ENCODE measurements around the gene RCCD1.
"Not testable (repeated sequence)": the region's sequence is repeated elsewhere in the genome, so short reads cannot be mapped to it uniquely, and the experiment has no call there.

Gene RCCD1

DNA sequence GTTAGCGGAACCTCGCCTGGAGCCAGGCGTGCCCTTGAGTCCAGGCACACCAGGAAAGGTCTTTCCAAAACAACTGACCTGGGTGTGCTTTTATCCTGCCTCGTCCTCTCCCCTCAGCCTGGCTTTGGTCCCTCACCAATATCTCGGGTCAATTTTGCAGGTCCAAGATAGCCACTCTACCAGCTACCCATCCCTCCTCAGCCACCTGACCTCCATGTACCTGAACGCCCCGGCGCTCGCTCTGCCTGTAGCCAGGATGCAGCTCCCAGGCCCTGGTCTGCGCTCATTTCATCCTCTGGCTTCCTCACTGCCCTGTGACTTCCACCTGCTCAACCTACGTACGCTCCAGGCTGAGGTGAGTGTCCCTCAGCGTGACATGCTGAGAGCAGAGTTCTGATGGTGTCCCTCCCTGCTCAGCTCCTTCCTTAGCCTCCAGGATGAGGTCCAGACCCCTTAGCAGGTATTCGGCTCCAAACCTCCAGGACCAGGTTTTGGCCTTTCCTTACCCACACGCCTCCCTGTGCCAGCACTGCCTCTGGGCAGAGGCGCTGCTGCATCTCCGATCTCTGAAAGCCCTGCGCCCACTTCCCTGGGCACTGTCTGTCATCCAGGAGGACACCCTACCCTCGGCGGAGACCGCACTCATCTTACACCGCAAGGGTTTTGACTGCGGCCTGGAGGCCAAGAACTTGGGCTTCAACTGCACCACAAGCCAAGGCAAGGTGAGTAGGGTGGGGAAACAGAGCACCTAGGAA, 36.5 kb upstream of the RCCD1 start:
- DNase-seq (ENCODE audit: low spot score): no peak

DNA sequence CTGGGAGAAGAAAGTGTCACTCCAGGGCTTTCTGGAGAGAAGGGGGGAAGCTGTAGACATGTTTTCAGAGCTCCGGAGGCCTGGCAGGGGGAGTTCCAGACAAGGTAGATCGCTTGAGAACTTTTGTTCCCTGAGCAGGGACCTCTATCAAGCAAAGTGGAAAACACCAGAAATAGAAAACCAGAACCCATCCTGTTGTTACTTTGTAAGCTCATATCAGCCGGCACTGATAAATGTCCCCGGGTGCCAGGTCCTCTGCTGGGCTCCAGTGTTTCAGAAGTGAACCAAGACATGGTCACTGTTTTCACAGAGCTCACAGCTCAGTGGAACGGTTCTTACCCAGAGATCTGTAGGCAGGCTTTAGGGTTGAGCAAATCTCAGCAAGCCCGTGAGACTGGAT, 35.8 kb upstream of the RCCD1 start:
- DNase-seq (ENCODE audit: low spot score): no peak

DNA sequence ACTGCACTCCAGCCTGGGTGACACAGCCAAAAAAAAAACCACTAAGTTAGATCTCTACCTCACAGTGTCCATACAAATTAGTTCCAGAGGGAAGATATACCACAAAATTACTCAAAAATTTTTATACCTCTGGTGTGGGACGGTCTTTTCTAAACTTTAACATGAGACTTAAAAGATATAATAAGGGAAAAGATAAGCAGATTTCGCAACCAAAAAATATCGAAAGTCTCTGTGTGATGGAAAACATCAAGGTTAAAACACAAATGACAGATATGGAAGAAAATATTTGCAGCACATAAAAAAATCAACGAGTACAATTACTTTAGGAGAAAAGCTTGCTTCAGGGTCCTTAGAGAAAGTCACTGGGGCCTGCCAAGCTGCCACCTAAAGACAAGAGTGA, 32.8 kb upstream of the RCCD1 start:
- no peak for DNase-seq (ENCODE audit: low spot score)

DNA sequence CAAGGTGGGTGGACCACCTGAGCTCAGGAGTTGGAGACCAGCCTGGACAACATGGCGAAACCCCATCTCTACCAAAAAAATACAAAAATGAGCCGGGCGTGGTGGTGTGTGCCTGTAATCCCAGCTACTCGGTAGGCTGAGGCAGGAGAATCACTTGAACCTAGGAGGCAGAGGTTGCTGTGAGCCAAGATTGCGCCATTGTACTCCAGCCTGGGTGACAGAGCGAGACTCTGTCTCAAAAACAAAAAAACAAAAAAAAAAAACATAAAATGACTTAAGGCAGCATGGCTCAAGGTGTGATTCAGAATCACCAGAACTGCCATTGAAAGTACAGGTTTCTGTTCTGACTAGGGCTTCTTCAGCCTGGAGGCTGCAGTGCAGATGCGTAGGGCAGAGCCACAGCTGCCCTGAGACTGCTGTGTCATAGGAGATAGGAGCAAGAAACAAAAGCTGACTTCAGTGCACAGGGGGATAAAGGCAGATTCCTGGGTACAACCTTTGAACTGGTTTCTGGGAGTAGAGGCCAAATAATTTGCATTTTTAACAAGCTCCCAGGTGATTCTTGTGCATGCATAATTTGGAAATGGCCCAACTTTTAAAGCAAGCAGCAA, 31.9 kb upstream of the RCCD1 start:
- not testable (repeated sequence) for DNase-seq (ENCODE audit: low spot score)

DNA sequence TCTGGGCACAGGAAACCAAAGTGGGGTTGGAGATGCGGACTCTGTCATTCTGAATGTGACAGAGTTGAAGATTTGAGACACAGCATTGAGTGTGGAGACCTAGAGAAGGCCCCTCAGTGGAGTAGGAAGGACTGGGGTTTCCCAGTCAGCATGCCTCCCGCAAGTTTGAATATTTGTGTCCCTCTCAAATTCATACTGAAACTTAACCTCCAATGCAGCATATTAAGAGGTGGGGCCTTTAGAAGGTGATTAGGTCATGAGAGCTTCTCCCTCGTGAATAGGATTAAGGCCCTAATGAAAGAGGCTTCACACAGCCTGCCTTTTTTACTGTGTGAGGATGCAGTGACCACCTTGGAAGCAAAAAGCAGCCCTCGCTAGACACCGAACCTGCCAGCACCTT, 30.3 kb upstream of the RCCD1 start:
- no peak for DNase-seq (ENCODE audit: low spot score)

DNA sequence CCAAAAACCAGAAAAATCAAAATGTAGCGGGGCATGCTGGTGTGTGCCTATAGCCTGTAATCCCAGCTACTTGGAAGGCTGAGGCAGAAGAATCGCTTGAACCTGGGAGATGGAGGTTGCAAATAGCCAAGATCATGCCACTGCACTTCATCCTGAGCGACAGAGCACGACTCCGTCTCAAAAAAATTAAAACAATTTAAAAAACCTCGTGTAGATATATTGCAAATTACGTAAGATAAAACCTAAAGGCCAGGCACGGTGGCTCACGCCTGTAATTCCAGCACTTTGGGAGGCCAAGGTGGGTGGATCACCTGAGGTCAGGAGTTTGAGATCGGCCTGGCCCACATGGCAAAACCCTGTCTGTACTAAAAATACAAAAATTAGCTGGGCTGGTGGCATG, 27.9 kb upstream of the RCCD1 start:
- not testable (repeated sequence) for DNase-seq (ENCODE audit: low spot score)

DNA sequence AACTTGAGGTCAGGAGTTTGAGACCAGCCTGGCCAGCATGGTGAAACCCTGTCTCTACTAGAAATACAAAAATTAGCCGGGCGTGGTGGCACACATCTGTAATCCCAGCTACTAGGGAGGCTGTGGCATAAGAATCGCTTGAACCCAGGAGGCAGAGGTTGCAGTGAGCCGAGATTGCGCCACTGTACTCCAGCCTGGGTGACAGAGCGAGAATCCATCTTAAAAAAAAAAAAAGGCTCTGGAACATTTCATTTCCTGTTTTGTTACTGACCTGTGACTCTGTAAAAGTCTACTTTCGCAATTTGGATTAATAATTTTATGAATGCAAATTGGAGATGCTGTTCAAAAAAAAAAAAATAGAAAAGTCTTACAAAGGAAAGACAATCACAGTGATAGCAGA, 26.6 kb upstream of the RCCD1 start:
- DNase-seq (ENCODE audit: low spot score): not testable (repeated sequence)

DNA sequence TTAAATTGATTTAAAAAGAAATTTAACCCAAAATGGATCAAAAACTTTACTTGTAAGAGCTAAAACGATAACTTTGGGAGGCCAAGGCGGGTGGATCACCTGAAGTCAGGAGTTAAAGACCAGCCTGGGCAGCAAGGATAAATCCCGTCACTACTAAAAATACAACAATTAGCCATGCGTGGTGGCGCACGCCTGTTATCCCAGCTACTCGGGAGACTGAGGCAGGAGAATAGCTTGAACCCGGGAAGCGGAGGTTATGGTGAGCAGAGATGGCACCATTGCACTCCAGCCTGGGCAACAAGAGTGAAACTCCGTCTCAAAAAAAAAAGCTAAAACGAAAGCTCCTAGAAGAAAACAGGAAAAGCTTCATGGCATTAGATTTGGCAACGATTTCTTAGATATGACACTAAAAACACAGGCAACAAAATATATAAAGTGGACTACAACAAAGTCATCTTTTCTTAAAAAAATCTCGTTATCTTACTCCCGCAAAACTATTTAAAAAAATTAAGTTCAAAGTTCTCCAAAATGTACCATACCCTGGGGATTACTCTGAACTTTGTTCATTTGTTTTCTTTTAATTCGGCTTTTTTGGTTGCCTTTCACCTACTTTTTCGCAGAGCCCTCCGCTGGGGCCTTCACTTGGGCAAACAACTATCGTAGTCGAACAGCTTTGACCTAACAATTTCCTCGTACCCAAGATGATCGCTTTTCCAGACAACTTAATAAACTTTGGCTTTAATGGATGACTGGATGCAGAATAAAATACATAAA, 25.3 kb upstream of the RCCD1 start:
- DNase-seq (ENCODE audit: low spot score): no peak

DNA sequence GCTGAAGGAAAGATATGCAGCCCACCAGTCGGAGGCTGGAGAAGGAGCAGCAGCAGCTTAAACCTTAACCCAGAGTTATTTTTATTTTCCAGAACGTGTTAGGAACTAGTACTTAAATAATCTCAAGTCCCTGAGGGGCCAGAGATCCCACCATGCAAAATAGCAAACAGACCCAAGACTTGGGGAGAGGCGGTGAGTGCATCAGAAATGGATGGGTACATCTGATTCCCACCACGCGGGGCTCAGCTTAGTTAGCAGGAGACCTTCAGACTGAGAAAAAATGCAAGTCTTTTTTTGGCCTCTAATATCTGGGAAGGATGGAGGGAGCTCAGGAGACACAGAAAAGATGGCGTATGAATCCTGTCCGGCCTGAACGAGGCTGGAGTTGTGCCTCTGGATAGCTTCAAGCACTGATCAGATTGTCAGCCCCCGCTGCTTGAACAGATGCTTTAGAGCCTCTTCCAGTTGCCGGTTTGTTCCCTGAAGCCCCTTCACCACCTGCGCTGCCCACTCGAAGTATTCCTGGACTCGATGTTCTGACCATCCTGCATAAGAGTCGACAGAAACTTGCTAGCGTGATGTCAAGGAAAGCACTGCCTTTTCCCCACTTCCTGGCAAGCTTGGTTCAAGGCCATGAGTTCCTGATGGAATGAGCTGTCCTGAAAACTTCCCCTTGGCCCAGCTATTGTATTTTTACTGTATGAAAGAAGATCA, 23.7 kb upstream of the RCCD1 start:
- DNase-seq (ENCODE audit: low spot score): no peak

DNA sequence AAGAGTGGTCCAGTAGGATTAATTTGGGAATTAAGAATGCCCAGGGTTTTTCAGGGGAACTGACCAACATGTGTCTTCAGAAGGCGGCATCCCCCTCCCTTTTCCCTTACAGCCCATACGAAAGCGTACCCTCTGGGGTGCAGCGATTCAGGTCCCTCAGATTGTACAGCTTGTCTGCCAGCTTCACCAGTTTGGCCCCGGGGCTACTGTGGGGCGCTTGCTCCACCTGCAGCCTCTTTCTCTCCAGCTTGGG, 23.2 kb upstream of the RCCD1 start:
- DNase-seq (ENCODE audit: low spot score): no peak

DNA sequence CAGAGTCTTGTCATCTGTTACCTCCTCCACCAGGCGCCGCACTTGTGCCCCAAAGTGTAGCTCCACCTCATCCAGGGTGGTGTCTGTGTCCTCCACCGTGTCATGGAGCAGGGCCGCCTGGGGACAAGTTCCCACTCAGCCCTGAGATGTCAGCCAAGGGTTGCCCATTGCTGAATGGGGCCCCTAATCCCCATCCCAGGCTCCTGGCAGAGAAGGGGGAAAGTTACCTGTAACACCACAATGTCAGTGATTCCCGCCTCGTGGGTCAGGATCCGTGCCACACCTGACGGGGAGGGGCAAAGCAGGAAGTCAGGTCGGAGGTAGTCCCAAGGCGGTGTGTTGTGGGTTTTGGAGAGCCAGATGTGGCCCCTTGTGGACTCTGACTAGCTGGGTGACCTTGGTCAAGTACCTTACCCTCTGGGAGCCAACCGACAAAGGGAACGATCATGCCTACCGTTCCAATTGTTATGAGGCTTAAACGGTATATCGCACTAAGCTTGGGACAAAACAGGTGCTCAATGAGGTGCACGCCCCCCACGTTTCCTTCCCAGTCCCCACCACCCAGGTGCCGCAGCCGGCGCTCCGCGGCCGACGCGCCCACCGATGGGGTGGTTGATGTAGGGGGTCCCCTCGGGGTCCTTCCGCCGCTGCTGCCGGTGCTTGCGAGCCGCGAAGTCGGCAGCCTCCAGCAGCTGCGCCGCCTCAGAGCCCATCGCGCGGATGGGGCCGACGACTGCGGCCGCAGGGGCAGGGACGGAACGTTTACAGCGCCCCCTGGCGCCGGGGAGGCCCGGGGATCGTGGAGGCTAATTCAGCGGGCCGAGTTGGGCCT, 22.6 kb upstream of the RCCD1 start, which contains the start of gene HDDC3:
HDDC3 (minus strand) TSS at position 722 of the 832 bp plus-strand sequence; CDS start at position 713, 9 bp downstream.
- DNase-seq (ENCODE audit: low spot score): peak; percentile 94

DNA sequence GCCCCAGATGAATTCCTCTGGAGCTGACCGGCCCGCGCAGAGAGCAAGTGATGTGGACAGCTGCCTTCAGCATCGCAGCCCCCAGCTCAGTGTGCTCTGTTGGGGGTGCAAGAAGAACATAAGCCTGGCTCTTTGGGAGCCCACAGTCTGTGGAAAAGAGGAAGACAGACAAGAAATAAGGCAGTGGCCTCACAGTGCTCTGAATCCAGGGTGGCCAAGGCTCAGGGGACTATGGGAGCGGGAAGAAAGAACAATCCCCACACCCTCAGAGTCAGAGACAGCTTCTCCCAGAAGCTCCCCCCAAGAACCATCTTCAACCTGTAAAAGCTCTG, 22.1 kb upstream of the RCCD1 start:
- no peak for DNase-seq (ENCODE audit: low spot score)

DNA sequence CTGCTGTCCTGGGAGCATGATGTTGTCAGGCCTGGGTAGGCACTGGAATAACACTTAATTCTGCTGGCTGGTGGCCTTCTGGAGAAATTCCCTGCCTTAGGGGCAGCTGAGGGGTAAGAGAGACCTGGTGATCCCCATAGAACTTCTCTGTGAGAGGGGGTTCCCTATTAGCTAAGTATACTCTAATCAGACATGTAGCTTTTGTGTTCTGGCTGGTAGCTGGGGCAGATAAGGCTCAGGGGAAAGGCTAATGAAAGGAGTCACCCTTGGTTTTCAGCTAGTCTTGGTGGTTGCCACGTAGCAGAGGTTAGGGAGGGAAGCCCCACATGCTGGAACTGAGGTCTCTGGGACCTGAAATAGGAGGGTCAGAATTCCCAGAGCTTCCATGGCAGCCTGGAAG, 21.4 kb upstream of the RCCD1 start:
- DNase-seq (ENCODE audit: low spot score): no peak

DNA sequence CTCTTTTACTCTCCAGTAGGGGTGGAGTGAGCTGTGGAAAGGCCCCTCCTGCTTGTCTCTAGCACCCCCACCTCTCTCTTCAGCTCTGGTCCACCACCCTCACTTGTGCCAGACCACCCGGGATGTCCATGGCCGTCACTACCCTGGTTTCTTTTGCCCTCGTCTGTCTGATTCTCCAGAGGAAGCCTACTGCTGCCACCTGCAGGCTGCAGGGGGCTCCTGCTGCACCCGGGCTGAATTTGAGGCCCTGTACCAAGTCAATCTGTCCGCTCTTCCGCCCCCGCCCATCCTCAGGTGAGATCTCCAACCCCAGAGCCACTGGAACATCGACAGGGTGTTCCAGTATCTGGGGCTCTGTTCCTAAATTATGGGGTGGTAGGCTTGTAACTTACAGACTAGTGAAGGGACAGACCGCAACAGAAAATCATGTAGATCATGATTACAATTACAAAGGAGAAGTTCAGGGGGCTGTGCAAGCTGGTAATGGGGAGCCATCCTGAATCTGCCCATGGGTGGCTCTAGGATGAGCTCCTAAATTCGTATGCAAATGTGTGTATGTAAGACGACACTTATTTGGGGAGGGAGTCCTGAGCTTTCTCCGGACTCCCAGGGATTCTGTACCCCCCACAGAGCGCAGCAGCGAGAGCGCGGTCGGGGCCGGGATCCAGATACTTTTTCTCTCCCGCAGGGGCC, 20.3 kb upstream of the RCCD1 start:
- DNase-seq (ENCODE audit: low spot score): peak; percentile 84

DNA sequence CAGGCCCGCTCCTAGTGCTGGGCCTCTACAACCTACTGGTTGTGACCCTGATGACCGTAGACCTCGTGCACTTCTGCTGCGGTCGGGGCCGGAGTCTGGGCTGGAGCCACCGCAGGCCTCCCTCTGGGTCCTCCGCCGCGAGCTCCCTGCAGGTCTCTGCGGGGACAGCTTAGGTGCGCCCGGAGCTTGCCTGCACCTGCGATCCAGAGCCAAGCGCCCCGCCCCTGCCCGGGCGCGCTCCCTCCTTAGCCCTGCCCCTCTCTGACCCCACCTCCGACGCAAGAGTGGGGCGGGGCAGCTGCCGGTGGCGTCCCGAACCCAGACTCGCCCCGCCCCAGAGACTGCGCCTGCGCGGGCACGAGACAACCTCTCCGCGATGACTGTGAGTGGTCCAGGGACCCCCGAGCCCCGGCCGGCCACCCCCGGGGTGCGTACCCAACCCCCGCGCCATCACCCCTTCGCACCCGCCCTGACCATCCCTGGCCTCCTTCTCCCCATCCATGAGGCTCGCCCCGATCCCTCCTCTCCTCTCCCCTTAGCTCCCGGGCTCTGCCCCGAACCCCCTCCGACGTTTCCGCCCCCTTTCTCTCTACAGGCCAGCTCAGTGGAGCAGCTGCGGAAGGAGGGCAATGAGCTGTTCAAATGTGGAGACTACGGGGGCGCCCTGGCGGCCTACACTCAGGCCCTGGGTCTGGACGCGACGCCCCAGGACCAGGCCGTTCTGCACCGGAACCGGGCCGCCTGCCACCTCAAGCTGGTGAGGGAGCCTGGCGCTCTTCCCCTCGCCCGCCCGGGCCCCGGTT, 19.5 kb upstream of the RCCD1 start, which contains the start of gene UNC45A:
UNC45A (plus strand) TSS at position 337 of the 803 bp plus-strand sequence; CDS start at position 377, 40 bp downstream.
- peak; percentile 98 for DNase-seq (ENCODE audit: low spot score)

DNA sequence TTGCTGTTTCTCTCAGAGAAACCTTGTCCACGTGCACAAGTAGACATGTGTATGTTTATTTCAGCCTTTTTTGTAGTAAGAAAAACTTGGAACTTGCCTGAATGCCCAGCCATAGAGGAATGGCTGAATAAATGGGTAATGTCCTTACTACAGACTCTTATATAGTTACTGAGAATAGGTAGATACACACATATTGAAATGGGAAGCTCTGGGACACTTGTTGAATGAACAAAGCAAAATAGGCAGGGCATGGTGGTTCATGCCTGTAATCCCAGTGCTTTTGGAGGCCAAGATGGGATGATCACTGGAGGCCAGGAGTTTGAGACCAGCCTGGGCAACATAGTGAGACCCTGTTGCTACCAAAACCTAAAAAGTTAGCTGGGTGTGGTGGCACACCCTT, 17.9 kb upstream of the RCCD1 start:
- no peak for DNase-seq (ENCODE audit: low spot score)

DNA sequence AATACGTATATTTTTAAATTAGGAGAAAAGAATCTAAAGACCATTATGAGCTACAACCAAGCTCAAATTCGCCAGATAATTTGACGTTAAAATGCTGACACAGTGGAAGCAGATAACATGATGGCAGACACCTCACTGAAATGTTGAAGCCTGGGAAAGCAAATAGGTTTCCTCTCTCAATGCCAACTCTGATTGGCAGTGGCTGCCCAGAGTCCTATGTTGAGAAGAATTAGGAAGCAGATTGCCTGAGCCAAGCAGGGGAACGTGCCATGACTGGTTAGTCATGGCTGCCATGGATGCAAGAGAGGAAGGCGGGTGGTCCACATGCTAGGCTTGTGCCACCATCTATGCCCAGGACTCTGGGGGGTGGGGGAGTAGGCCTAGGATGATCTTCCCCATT, 16.4 kb upstream of the RCCD1 start:
- DNase-seq (ENCODE audit: low spot score): no peak

DNA sequence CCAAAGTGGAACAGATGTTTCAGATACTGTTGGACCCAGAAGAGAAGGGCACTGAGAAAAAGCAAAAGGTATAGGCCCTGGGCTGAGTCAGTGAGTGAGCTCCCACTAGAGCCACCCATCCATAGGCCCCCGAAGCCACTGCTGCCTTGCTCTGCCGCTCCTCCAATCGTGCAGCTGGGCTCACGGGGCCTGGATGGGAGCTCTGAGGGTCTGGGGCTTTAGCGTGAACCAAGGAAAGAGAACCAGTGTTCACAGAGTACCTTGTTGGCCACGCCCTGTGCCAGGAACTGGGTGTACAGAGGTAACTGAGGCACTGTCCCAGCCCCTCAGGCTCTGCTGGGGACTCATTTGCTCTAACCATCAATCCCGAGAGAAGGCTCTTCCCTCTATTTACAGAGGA, 14.9 kb upstream of the RCCD1 start:
- DNase-seq (ENCODE audit: low spot score): no peak

DNA sequence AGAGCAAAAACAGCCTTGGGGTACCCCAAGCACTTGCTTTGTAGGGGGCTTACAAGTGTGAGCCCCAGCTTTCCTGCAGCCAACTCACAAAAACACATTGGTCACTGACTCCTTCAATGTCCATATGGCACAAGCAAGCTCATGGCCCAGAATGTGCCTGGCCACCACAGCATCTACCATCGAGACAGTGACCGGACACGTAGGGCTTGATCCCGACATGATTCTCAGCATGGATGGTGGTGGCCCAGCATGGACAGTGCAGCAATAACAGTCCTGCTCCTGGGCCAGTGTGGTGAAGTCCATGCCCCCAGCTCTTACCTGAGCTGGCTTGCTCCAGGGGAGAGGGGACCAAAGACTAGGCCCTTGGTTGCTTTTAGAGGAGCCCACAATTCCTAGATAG, 13.6 kb upstream of the RCCD1 start:
- DNase-seq (ENCODE audit: low spot score): no peak

DNA sequence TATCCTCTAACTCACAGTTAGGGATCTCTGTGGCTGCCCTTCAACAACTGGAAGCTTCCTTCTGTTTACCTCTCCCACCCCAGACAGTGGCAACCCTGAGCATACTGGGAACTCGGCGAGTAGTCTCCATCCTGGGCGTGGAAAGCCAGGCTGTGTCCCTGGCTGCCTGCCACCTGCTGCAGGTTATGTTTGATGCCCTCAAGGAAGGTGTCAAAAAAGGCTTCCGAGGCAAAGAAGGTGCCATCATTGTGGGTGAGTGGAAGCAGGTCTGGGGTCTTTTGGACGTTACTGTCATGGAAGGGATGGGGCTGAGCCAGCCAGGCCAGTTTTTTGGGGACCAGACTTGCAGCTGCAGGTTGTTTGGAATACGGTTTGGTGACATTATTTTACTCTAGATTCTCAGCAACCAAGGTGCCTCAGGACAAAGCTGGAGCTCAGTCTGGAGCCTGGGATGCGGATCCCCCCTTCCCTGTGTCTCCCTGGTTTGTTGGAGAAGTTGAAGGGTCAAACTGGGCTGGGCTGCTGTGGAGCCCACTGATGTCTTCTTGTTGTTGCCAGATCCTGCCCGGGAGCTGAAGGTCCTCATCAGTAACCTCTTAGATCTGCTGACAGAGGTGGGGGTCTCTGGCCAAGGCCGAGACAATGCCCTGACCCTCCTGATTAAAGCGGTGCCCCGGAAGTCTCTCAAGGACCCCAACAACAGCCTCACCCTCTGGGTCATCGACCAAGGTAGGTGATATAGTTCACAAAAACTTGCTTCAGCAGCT, 12.1 kb upstream of the RCCD1 start:
- DNase-seq (ENCODE audit: low spot score): no peak
